ENCODE measurements around the gene NAALADL2. TPM values are rescaled to one million over a fixed set of nuclear protein-coding genes. Genes with fewer than 3 reads are reported as not detected.

NAALADL2 gene
- polyA plus RNA-seq, 1 experiment: 6.3 TPM

DNA sequence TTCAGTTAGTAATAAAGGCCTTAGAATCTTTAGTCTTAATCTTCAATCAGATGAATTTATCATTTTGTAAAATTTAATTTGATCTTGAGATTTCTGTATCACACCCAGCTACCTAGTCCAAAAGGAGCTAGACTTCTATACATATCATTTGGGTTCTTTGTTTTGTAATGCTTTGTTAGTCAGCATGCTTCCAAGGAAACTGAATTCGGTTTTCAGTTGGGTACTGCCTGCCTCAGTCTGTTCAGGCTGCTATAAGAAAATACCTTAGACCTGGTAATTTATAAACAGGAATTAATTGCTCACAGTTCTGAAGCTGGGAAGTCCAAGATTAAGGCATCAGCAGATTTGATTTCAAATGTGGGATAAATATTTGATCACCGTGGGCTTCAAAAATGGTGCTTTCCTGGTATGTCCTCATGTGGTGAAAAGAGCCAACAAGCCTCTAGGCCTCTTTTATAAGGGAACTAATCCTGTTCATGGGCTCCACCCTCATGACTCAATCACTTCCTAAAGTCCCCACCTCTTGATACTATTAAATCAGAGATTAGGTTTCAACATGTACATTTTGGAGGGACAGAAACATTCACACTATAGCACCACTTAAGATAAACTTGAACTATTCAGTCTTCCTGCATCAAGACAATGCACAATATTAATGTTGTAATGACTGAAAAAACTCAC lies 800.7 kb downstream of the NAALADL2 start:
- no peak for DNase-seq (ENCODE audit: low read depth, low spot score)
- ChIA-PET POLR2A (no interaction called here), CTCF (no interaction called here)

DNA sequence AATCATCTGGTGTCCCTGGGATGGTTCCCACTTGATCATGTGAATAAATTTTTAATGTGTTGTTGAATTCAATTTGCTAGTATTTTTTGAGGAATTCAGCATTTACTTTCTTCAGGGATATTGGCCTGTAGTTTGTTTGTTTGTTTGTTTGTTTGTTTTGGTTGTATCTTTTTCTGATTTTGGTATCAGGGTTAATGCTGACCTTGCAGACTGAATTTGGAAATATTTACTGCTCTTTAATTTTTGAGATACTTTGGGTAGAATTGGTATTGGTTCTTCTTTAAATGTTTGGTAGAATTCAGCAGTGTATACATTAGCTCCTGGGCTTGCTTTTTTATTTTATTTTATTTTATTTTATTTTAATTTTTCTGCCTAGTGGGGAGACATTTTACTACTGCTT lies 803.7 kb downstream of the NAALADL2 start:
- Histone ChIP-seq H3K27me3 (ENCODE audit: control insufficient read depth, insufficient read depth, low read length) (no peaks in the 10 kb centered on the region), H3K27ac (ENCODE audit: low read depth, low read length) (no peak overlapping the region), H3K4me3 (ENCODE audit: low read depth, low read length) (no peak overlapping the region), H3K9me3 (ENCODE audit: control insufficient read depth, insufficient read depth, low read length) (no peaks in the 10 kb centered on the region)
- TF ChIP-seq, protein P1, sequence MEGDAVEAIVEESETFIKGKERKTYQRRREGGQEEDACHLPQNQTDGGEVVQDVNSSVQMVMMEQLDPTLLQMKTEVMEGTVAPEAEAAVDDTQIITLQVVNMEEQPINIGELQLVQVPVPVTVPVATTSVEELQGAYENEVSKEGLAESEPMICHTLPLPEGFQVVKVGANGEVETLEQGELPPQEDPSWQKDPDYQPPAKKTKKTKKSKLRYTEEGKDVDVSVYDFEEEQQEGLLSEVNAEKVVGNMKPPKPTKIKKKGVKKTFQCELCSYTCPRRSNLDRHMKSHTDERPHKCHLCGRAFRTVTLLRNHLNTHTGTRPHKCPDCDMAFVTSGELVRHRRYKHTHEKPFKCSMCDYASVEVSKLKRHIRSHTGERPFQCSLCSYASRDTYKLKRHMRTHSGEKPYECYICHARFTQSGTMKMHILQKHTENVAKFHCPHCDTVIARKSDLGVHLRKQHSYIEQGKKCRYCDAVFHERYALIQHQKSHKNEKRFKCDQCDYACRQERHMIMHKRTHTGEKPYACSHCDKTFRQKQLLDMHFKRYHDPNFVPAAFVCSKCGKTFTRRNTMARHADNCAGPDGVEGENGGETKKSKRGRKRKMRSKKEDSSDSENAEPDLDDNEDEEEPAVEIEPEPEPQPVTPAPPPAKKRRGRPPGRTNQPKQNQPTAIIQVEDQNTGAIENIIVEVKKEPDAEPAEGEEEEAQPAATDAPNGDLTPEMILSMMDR (IDR thresholded peaks at IDR 0.05; ENCODE audit: low read depth, low read length): no peak
- POLR2A ChIA-PET: no interaction called here
- CTCF ChIA-PET: no interaction called here
- DNase-seq (ENCODE audit: low read depth, low spot score): no peak

More for the DNA sequence above, 800.7 kb downstream of the NAALADL2 start:
- Histone ChIP-seq H3K27me3 (ENCODE audit: control insufficient read depth, insufficient read depth, low read length) (no peaks in the 10 kb centered on the region), H3K4me3 (ENCODE audit: low read depth, low read length) (no peak overlapping the region), H3K27ac (ENCODE audit: low read depth, low read length) (no peak overlapping the region), H3K9me3 (ENCODE audit: control insufficient read depth, insufficient read depth, low read length) (no peaks in the 10 kb centered on the region)
- TF ChIP-seq, protein P1 (IDR thresholded peaks at IDR 0.05; ENCODE audit: low read depth, low read length): no peak

DNA sequence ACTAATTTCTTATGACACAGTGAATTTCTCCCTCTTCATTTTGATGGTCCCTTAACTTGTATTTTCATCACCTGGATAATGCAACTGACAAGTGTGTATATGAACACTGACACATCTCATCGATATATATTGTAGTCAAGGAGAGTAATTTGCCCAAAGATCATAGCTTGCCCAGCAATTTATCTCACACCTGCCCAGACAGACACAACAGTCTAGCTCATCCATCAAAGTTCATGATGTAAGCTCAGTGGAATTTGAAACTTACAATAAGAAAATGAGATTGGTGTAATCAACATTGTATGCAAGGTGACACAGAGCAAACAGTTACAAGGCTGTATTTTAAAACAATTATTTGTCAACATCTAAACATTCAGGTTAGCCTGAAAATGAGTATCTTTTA lies 805.8 kb downstream of the NAALADL2 start:
- no peak for DNase-seq (ENCODE audit: low read depth, low spot score)
- CTCF ChIA-PET: interaction anchor here (0.5 kb wide), 1 partner anchor 1676 kb away, joined by 6 read pairs; no protein-coding TSS in a partner anchor
- Histone ChIP-seq H3K4me3 (ENCODE audit: low read depth, low read length) (no peak overlapping the region), H3K27me3 (ENCODE audit: control insufficient read depth, insufficient read depth, low read length) (no peaks in the 10 kb centered on the region), H3K9me3 (ENCODE audit: control insufficient read depth, insufficient read depth, low read length) (no peaks in the 10 kb centered on the region), H3K27ac (ENCODE audit: low read depth, low read length) (no peak overlapping the region)
- POLR2A ChIA-PET: no interaction called here
- TF ChIP-seq, protein P1 (IDR thresholded peaks at IDR 0.05; ENCODE audit: low read depth, low read length): no peak

DNA sequence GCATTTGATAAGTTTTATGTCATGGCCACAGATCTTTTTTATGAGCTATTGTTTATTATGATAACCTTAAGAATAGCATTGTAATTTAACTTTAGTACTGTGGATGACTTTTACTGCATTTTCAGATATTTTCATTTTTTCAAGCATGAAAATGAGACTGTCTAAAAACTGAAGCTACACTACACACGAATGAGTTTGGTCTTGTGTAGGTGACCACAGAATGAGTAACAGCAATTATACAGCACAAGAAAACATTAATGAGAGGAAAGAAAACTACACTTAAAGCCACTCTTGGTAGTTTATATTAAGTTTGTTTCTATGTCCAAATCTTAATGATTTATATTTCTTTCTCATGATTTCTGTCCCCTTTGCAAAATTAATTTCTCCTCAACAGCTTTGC lies 809.2 kb downstream of the NAALADL2 start:
- Histone ChIP-seq H3K27ac (ENCODE audit: low read depth, low read length) (no peak overlapping the region), H3K4me3 (ENCODE audit: low read depth, low read length) (no peak overlapping the region), H3K27me3 (ENCODE audit: control insufficient read depth, insufficient read depth, low read length) (no peaks in the 10 kb centered on the region), H3K9me3 (ENCODE audit: control insufficient read depth, insufficient read depth, low read length) (no peaks in the 10 kb centered on the region)
- no peak for DNase-seq (ENCODE audit: low read depth, low spot score)
- TF ChIP-seq, protein P1 (IDR thresholded peaks at IDR 0.05; ENCODE audit: low read depth, low read length): no peak
- CTCF ChIA-PET: interaction anchor here (0.6 kb wide), 1 partner anchor 372 kb away, joined by 3 read pairs; no protein-coding TSS in a partner anchor
- POLR2A ChIA-PET: no interaction called here

DNA sequence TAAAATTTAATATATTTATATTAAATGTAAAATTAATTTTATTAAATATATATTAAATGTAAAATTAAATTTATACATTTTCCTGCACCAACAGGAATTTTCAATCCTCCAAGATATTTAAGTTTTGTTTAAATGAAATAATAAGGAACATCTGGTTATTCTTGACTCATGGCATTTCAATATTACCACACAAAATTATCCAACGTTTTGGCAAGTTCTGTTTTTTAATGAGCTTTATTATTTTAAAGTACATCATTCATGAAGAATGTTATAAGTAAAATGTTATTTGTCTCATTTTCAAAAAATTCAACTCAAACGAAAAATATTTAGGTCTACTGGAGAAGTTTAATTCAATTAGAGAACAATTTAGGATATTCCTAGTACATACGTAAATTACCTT lies 811.4 kb downstream of the NAALADL2 start:
- ChIA-PET POLR2A (no interaction called here), CTCF (no interaction called here)
- peaks cover 4% of the 10 kb centered on the region; the same call in 1 of the 2 replicates for H3K9me3 ChIP-seq (ENCODE audit: control insufficient read depth, insufficient read depth, low read length)
- no peak overlapping the region for H3K27ac ChIP-seq (ENCODE audit: low read depth, low read length)
- H3K4me3 ChIP-seq (ENCODE audit: low read depth, low read length): no peak overlapping the region
- no peaks in the 10 kb centered on the region for H3K27me3 ChIP-seq (ENCODE audit: control insufficient read depth, insufficient read depth, low read length)
- TF ChIP-seq, protein P1 (IDR thresholded peaks at IDR 0.05; ENCODE audit: low read depth, low read length): no peak
- DNase-seq (ENCODE audit: low read depth, low spot score): no peak
